HEK293 (cell line): ENCODE results near the gene CCNJL.
"Not testable (repeated sequence)": the region's sequence is repeated elsewhere in the genome, so short reads cannot be mapped to it uniquely, and the experiment has no call there.

Experiments
- MZF1 ChIP-seq: fragments of 450-650 bp; formaldehyde crosslinking; IDR thresholded peaks from 2 replicates; pipeline ENCODE4 v1.5.1; 2017; ENCODE audit warnings: missing biosample characterization, missing genetic modification characterization, borderline replicate concordance
- SP3 ChIP-seq: fragments of 450-650 bp; formaldehyde crosslinking; IDR thresholded peaks from 2 replicates; pipeline ENCODE4 v1.5.1; 2016; ENCODE audit warnings: missing biosample characterization, missing genetic modification characterization
- ZNF175 ChIP-seq: fragments of 450-650 bp; formaldehyde crosslinking; IDR thresholded peaks from 2 replicates; pipeline ENCODE4 v1.5.1; 2016; ENCODE audit warnings: missing biosample characterization, missing genetic modification characterization
- ZNF214 ChIP-seq: fragments of 450-650 bp; formaldehyde crosslinking; IDR thresholded peaks from 2 replicates; pipeline ENCODE4 v1.5.1; 2017; ENCODE audit warnings: missing biosample characterization, mild to moderate bottlenecking, missing genetic modification characterization, borderline replicate concordance
- ZNF521 ChIP-seq: fragments of 450-650 bp; formaldehyde crosslinking; IDR thresholded peaks from 2 replicates; pipeline ENCODE4 v1.5.1; 2017; ENCODE audit warnings: missing biosample characterization, mild to moderate bottlenecking, missing genetic modification characterization
- ZNF600 ChIP-seq: fragments of 450-650 bp; formaldehyde crosslinking; IDR thresholded peaks from 2 replicates; pipeline ENCODE4 v1.5.1; 2016; ENCODE audit warnings: missing biosample characterization, missing genetic modification characterization
- ZNF670 ChIP-seq: fragments of 450-650 bp; formaldehyde crosslinking; IDR thresholded peaks from 2 replicates; pipeline ENCODE4 v1.5.1; 2016; ENCODE audit warnings: missing biosample characterization, missing genetic modification characterization, low read depth
- ZNF785 ChIP-seq: fragments of 450-650 bp; formaldehyde crosslinking; IDR thresholded peaks from 2 replicates; pipeline ENCODE4 v1.5.1; 2016; ENCODE audit warnings: missing biosample characterization, missing genetic modification characterization
- TF ChIP-seq, protein P1 (sequence below): fragments of 450-650 bp; formaldehyde crosslinking; IDR thresholded peaks from 2 replicates; pipeline ENCODE4 v1.5.1; 2016; ENCODE audit warnings: missing biosample characterization, missing genetic modification characterization
- TF ChIP-seq, protein P2 (sequence below): fragments of 450-650 bp; formaldehyde crosslinking; IDR thresholded peaks from 2 replicates; pipeline ENCODE4 v1.5.1; 2016; ENCODE audit warnings: missing biosample characterization, missing genetic modification characterization

DNA sequence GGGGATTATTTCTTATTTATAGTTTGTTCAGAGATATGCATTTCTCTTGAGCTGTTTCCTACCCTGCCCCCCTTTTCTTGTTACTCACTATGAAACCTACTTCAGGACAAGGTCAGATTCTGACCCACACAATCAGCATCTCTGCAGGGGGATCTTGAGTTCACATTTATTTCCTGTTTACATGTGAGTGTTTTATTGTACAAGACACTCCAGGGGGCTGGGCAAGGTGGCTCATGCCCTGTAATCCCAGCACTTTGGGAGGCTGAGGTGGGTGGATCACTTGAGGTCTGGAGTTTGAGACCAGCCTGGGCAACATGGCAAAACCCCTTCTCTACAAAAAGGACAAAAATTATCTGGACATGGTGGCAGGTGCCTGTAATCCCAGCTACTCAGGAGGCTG lies 28.1 kb upstream of the CCNJL start:
- not testable (repeated sequence) for TF ChIP-seq MZF1 (tag by site-specific recombination); ZNF521 (tag by site-specific recombination); ZNF175 (tag by site-specific recombination); ZNF670 (tag by site-specific recombination); ZNF214 (tag by site-specific recombination); ZNF785 (tag by site-specific recombination); ZNF600 (tag by site-specific recombination); SP3
- TF ChIP-seq, protein P1, sequence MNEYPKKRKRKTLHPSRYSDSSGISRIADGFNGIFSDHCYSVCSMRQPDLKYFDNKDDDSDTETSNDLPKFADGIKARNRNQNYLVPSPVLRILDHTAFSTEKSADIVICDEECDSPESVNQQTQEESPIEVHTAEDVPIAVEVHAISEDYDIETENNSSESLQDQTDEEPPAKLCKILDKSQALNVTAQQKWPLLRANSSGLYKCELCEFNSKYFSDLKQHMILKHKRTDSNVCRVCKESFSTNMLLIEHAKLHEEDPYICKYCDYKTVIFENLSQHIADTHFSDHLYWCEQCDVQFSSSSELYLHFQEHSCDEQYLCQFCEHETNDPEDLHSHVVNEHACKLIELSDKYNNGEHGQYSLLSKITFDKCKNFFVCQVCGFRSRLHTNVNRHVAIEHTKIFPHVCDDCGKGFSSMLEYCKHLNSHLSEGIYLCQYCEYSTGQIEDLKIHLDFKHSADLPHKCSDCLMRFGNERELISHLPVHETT (tag by site-specific recombination), result not testable (repeated sequence)
- TF ChIP-seq, protein P2, sequence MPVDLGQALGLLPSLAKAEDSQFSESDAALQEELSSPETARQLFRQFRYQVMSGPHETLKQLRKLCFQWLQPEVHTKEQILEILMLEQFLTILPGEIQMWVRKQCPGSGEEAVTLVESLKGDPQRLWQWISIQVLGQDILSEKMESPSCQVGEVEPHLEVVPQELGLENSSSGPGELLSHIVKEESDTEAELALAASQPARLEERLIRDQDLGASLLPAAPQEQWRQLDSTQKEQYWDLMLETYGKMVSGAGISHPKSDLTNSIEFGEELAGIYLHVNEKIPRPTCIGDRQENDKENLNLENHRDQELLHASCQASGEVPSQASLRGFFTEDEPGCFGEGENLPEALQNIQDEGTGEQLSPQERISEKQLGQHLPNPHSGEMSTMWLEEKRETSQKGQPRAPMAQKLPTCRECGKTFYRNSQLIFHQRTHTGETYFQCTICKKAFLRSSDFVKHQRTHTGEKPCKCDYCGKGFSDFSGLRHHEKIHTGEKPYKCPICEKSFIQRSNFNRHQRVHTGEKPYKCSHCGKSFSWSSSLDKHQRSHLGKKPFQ (tag by site-specific recombination), result not testable (repeated sequence)
